Fibroblast of lung (primary cell): Measurements from ENCODE around the gene WDR4.

Experiments used
- CTCF ChIP-seq, 2 donors: IDR thresholded peaks in 1 of 2; conservative IDR thresholded peaks in 1 of 2; 1 replicate in 1 of 2; 2 replicates in 1 of 2; pipeline ENCODE4 v1.5.1; 2011 to 2012; ENCODE audit warnings: low read length in 2 of 2, control low read depth in 1 of 2, inconsistent platforms in 1 of 2, low read depth in 1 of 2, mild to moderate bottlenecking in 1 of 2
- EZH2 ChIP-seq: IDR thresholded peaks from 2 replicates; pipeline ENCODE4 v1.5.1; 2012; ENCODE audit warnings: low read length, control low read depth, mild to moderate bottlenecking; ENCODE audit errors: missing control alignments

GRCh38 chr21:42906233-42906632 lies 26.9 kb upstream of the WDR4 start:
- TF ChIP-seq CTCF (conservative IDR thresholded peaks at IDR 0.05 in 1 of 2, IDR thresholded peaks at IDR 0.05 in 1 of 2; ENCODE audit: low read depth in 1 of 2, low read length in 2 of 2) (no peak), EZH2 (no peak)
